Suppressor macrophage (primary cell): ENCODE measurements around the gene KCNC3.

Experiments used
- DNase-seq, 4 experiments: peaks; one replicate each; pipeline ENCODE4 v3.0.0-alpha.2; 2020 to 2022

The KCNC3 gene

DNA sequence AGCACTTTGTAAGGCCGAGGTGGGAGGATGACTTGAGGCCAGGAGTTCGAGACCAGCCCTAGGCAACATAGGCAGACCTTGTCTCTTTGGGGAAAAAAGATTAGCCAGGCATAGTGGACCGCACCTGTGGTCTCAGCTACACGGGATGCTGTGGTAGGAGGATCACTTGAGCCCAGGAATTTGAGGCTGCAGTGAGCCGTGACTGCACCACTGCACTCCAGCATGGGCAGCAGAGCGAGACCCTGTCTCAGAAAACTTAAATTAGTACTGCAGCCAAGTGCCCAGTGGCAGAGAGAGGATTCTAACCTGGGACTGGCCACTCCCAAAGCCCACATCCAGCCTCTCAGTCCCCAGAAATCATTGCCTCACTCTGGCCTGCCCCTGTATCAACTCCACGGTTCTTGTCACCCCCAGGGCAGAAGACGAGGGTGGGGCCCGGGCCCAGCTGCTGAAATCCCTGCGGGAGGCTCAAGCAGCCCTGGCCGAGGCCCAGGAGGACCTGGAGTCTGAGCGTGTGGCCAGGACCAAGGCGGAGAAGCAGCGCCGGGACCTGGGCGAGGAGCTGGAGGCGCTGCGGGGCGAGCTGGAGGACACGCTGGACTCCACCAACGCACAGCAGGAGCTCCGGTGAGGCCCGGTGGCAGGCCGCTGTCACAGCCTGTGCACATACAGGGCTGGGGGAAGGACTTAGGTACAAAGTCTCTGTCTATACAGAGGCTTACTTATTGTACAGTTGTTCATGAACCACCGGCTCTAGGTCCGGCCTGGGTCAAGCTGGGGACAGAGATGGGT lies 53.4 kb downstream of the KCNC3 start:
- no peak for DNase-seq

DNA sequence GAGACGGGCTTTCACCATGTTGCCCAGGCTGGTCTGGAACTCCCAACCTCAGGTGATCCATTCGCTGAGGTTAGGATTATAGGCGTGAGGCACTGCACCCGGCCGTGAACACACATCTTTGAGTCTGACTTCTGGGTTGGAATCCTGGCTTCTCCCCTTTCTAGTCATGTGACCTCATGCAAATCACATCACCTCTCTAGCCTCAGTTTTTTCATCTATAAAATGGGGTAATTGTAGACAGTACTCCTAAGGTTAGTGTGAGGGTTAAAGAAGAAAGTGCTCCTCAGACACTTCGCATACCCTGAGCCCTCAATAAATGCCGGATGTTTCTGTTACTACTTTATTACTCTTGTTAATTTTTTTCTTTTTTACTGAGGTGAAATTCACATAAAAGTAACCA lies 55.4 kb downstream of the KCNC3 start:
- DNase-seq: no peak

DNA sequence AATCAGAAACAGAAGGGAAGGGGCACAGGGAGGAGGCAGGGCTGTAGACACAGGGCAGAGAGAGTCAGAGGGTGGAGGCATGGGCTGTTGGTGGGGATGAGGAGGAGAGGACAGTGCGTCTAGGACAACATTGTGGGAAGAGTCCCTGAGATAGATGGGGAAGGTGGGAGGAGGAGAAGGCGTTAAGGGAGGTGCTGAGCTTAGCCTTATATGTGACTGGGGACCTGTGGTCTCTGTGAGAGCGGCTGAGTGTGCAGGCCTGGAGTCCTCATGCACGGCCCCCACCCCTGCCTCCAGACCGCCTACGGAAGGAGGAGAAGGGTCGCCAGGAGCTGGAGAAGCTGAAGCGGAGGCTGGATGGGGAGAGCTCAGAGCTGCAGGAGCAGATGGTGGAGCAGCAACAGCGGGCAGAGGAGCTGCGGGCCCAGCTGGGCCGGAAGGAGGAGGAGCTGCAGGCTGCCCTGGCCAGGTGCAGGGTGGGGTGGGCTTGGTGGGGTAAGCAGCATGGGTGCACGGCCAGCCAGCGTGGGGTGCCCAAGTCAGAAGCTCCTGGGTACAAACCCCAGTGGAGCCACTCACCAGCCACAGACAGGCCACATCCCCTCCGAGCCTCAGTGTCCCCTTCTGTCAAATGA lies 56.8 kb downstream of the KCNC3 start:
- no peak for DNase-seq

GRCh38 chr19:50269653-50270052 lies 59.5 kb downstream of the KCNC3 start:
- no peak for DNase-seq

DNA sequence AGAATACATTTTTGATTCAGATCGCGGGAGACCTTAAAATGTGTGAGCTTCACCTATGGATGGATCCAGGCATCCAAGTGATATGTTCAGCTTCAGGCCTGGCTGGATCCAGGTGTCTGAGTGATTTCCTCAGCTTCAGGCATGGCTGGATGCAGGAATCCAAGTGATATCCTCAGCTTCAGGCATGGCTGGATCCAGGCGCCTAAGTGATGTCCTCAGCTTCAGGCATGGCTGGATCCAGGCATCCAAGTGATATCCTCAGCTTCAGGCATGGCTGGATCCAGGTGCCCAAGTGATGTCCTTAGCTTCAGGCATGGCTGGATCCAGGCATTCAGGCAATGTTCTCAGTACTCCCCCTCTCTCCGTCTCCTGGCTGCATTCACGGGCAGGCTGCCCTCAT lies 60.7 kb downstream of the KCNC3 start:
- DNase-seq: no peak

- DNase-seq: peak in 1 of 4 experiments; percentile 22
These were observed 61.1 kb downstream of the KCNC3 start for GRCh38 chr19:50268041-50268440.

- DNase-seq: no peak
These were observed 62.3 kb downstream of the KCNC3 start for GRCh38 chr19:50266896-50267295.

DNA sequence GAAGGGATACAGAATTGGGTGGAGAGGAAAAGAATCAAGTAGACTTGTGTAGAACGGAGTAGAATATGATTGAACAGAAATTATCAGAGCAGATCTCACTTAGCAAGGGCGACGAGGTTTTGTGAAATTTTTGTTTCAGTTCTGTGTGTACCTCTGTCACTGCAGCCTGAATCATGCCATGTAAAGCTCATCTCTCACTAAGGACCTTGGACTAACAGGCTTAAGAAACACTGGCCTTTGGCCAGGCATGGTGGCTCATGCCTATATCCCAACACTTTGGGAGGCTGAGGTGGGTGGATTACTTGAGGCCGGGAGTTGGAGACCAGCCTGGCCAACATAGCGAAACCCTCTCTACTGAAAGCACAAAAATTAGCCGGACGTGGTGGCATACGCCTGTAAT lies 63.1 kb downstream of the KCNC3 start:
- DNase-seq: no peak

- DNase-seq: peak in 1 of 4 experiments; percentile 10
These were observed 64.5 kb downstream of the KCNC3 start for GRCh38 chr19:50264483-50265186.

DNA sequence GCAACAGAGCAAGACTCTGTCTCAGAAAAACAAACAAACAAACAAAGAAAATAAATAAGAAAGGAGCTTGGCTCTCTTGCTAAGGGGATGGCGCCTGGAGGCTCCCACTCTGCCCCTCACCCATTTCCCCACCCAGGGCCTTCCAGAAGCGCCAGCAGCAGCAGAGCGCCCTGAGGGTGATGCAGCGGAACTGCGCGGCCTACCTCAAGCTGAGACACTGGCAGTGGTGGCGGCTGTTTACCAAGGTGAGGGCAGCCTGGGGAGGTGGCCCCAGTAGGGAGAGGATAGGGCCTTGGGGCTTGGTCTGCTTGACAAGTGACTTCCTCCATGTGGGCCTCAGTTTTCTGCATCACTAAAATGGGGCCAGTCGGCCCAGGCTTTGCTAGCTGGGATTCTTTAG lies 66.0 kb downstream of the KCNC3 start:
- no peak for DNase-seq
